ENCODE measurements around the gene ASAP2.
"Not testable (repeated sequence)": the region's sequence is repeated elsewhere in the genome, so short reads cannot be mapped to it uniquely, and the experiment has no call there.

Gene ASAP2

DNA sequence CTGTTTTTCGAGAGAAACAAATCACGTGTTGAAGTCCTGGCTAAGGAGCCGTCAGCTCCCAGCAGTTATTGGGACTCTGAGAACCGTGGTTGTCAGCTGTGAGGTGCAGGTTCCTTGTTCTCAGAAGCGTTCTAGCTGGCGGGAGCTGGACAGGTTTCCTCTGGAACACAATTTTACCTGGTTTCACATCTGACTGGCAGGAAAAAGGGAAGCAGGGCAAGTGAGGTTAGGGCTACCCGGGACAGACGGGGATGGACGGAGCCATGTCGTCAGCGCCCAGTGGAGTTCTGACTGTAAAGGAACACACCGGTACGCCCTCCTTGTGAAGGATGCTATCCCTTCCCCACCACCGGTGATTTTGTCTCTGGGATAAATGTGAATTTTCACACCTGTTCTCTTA, 190.6 kb downstream of the ASAP2 start:
- DNase-seq = no peak

- DNase-seq = not testable (repeated sequence)
These were observed 191.6 kb downstream of the ASAP2 start for GRCh38 chr2:9398251-9398650.

DNA sequence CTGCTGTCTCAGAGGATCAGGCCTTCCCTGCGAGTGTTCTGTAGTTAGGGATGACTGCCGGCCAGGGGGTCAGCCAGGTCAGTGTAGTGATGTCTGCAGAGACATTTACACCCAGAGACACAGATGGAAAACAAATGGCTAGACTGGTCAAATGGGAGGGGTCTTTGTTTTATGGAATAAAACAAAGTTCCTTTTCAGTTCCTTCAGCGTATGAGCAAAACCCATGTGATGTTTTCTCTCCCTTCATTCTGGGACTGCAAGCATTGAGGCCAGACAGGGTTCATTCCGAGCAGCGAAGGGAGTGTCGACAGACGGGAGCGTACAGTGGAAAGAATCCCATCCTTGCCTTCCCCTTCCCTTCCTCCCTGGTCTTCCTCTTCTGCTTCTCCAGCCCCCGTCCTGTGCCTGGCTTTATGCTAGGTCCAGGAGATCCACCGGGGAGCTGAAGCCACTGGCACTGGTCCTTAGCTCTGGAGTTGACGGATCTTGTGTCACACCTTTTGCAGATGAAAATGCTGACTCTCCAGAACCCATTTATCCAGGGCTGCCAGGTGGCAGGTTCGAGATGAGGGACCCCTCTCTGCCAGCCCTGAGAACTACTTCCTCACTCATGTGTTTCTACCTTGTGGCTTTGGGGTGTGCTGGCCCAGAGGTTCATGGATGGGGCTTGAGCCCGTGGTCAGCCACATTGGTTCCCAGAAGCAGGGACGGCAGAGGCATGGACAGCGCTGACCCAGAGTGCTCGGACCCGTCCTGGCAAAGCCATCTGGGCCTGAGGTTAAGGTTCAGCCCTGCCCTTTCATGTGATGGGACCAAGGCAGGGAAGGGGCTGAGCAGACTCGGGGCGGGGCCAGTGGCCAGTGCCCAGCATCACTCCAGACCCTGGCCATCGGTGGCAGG, 192.5 kb downstream of the ASAP2 start:
- peak in 1 of 56 donors; percentile 14 for DNase-seq

DNA sequence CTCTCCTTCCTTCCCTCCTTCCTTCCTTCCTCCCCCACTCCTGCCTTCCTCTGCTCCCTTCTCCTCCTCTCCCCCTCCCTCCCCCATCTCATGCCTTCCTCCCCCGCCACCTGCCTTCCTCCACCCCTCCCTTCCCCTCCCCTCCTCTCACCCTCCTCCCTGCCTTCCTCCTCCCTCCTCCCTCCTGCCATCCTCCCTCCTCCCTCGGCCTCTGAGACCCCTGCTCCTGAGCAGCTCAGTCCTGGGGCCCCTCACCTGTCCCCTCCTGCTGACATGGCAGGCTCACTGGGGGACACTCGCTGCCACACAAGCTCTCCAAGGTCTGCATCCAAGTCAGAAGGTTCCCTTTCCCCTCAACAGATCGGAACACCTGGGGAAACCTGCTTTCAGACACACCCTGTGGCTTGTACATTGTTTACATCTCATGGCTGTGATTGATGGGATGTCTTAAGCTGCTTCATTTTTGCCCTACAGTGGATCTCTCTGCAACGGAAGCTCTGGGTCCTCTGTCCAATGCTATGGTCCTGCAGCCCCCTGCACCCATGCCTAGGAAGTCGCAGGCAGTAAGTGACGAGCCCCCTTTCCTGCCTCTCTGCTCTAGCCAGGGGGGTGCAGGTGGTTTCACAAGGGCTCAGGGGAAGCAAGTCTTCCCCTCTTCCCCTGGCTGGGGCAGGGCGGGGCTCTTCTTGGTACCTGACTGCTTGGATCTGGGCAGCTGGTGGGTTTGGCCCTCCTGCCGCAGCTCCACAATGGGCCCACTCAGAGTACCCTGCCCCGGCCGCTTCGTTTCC, 193.9 kb downstream of the ASAP2 start:
- no peak for DNase-seq

GRCh38 chr2:9401059-9401547, 194.5 kb downstream of the ASAP2 start:
- no peak for DNase-seq

- no peak for DNase-seq
These were observed 195.2 kb downstream of the ASAP2 start for GRCh38 chr2:9401646-9402371.

DNA sequence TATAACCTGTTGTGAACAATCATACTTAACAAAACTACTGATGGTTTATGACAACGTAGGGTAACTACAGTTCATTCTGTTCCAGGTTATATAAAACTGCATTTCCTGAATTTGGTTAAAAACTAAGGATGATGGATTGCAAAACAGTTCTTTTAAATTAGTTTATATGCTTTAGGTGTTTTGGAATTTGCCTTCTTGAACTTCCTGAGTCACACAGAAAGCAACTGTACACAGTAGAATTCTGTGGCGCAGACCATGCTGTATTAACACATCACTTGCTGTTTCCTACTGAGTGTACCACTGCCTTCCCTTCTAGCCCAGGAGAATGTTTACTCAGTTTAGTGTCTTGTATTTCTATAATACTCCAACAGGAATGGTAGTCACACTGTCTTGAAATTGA, 197.3 kb downstream of the ASAP2 start:
- no peak for DNase-seq

GRCh38 chr2:9404451-9404850, 197.8 kb downstream of the ASAP2 start:
- no peak for DNase-seq

DNA sequence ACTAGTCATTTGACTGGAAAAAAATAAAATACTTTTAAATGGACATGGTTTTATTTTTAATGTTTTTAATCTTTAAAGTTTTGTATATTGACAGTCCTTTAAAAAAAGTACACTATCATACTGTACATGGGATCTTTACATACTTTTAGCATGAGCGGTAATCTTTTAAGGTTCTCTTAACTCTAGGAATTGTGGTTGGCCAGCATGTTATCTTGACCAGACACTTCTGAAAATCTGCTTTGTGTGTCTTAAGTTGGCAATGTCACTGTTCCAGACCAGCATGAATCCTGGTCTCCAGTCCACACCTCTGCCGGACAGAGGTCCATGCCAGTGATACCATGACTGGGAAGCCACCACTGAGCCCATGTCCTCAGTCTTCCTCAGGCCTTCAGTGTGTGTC, 199.0 kb downstream of the ASAP2 start:
- DNase-seq = no peak

DNA sequence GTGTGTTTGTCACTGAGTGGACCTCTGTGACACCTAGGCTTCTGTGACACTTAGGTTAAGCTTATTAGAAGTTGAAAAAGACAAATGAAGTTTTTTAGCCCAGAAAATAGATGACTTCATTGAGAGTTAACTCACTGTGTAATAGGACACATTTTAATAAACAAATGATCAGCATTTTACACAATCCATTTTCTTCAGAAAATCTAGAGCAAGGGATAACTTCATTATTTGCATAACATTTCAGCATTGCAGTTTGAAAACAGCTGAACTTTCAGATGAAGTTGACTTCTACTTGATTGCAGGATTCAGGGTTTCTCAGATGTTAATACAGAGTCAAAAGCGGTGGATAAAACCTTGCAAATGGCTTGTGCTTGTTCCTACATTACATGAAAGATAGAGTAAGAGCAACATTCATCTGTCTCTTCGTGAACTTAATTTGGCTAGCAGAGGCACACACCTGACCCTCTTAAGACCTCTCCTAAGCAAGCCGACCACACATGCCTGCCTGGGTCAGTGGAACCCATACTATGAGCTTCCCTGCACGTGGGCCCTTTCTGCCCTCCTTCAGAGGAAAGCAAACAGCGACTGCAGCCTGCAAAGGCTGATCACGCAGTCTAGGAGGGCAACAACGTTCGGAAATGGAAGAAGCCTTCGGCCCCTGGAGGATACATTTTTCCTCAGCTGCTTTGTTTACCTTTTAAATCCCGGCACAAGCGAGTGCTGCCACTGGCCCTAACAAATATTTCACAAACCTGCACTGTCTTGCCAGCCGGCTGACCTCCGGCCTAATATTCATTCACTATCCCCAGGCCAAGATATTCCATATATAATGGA, 200.1 kb downstream of the ASAP2 start:
- DNase-seq = no peak

DNA sequence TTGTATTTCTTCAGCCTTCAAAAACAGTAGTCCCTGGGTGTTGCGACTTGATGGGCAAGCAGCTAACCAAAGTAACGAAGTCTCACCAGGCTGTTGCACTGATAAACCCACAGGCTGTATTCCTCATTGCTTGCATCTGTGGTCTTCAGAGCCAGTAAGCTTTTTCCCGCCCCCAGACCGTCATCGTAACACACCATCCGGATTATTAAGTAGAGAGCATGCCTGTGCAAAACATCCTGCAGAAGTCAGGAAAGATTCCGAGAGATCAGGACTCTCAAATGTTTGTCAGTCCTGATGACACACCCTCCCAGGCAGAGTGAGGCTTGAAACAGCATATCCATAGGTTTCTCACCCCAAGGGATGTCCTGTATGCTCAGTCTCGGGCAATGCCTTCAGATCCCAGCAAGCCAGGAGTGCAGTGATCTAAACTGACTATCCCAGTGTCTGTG, 200.8 kb downstream of the ASAP2 start:
- no peak for DNase-seq

DNA sequence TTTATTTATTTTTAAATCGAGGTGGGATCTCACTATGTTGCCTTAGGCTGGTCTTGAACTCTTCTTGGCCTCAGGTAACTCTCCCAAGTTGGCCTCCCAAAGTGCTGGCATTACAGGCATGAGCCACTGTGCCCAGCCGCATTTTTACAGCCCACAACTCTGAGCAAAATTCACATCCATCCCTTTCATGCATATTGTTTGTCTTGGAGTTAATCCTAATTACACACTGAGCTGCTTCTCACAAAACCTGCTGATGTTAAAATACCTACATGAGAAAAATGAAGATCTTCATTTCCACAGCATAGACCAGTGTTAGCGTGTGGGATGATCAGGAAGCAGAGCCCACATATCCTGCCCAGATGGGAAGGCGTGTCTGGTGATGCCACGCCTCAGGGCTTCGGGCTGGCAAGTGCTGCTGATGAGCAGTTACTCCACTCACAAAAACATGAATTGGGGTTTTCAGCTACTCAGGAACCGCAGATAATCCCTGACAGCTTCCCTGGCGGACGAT, 202.1 kb downstream of the ASAP2 start:
- DNase-seq = peak in 12 of 56 donors; percentile 9 to 54 (median 34)

- no peak for DNase-seq
These were observed 203.5 kb downstream of the ASAP2 start for GRCh38 chr2:9410108-9410507.

- no peak for DNase-seq
These were observed 206.2 kb downstream of the ASAP2 start for GRCh38 chr2:9412781-9413180.

GRCh38 chr2:9415516-9416169, 209.0 kb downstream of the ASAP2 start:
- DNase-seq = no peak

GRCh38 chr2:9416267-9416961, 209.8 kb downstream of the ASAP2 start:
- DNase-seq = no peak

GRCh38 chr2:9416962-9417316, 210.3 kb downstream of the ASAP2 start:
- no peak for DNase-seq

- DNase-seq = no peak
These were observed 211.1 kb downstream of the ASAP2 start for GRCh38 chr2:9417725-9418124.

DNA sequence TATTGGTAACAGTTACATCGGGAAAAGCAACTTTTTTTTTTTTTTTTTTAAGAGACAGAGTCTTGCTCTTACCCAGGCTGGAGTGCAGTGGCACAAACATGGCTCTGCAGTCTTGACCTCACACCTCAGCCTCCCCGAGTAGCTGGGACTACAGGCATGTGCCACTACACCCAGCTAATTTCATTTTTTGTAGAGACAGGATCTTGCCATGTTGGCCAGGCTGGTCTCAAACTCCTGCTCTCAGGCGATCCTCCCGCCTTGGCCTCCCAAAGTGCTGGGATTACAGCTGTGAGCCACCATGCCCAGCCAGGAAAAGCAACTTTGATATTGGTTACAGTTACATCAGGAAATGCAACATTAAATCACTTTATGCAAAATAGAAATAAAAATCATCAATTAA, 212.1 kb downstream of the ASAP2 start:
- no peak for DNase-seq

Measured in amygdala (tissue), 56 donors.